Ishikawa (cell line): ENCODE data around the gene SPX.
A peak's percentile ranks its signal among the peaks of the same experiment; 100 is the strongest.

Source experiments
- CEBPB ChIP-seq: IDR thresholded peaks from 2 replicates; pipeline ENCODE4 v1.6.1; 2012
- CREB1 ChIP-seq: IDR thresholded peaks from 2 replicates; pipeline ENCODE4 v1.6.1; 2012; ENCODE audit warnings: low read depth
- EGR1 ChIP-seq: IDR thresholded peaks from 2 replicates; pipeline ENCODE4 v1.6.1; 2012
- EP300 ChIP-seq: IDR thresholded peaks from 2 replicates; pipeline ENCODE4 v1.6.1; 2012; ENCODE audit warnings: borderline replicate concordance
- FOXM1 ChIP-seq: IDR thresholded peaks from 2 replicates; pipeline ENCODE4 v1.6.1; 2012; ENCODE audit warnings: low read depth, borderline replicate concordance
- MAX ChIP-seq: IDR thresholded peaks from 2 replicates; pipeline ENCODE4 v1.6.1; 2012
- NFIC ChIP-seq: IDR thresholded peaks from 2 replicates; pipeline ENCODE4 v1.6.1; 2012
- RAD21 ChIP-seq: IDR thresholded peaks from 2 replicates; pipeline ENCODE4 v1.6.1; 2012; ENCODE audit warnings: low read depth
- TAF1 ChIP-seq: IDR thresholded peaks from 2 replicates; pipeline ENCODE4 v1.6.1; 2012; ENCODE audit warnings: low read depth, mild to moderate bottlenecking
- TEAD4 ChIP-seq: IDR thresholded peaks from 2 replicates; pipeline ENCODE4 v1.6.1; 2012
- YY1 ChIP-seq: IDR thresholded peaks from 2 replicates; pipeline ENCODE4 v1.6.1; 2012; ENCODE audit warnings: low read depth
- TF ChIP-seq, protein P1 (sequence below): IDR thresholded peaks from 2 replicates; pipeline ENCODE4 v1.6.1; 2012; ENCODE audit warnings: low read depth, mild to moderate bottlenecking

DNA sequence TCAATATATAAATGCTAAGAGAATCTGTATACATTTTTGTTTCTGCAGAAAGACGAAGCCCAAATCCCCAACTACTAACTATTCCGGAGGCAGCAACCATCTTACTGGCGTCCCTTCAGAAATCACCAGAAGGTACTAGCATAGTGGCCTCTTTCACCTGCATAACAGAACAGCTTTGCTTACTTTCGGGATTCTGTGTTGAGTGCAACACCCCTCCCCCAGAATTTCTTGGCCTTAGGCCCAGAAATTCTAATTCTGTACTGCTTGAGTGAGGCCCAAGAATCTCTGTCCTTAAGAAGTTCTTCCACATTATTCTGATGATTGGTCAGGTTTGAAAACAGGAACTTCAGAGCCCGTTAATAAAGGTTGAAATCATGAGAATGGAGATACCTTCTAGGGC is 2.9 kb downstream of the SPX start:
- TF ChIP-seq EGR1 (no peak), CEBPB (no peak), FOXM1 (0 out of 2 replicates have a peak, but pooled peaks have one; percentile 28), RAD21 (no peak), NFIC (peak; percentile 92), TAF1 (no peak), CREB1 (no peak), MAX (no peak), YY1 (no peak), TEAD4 (peak; percentile 66), EP300 (0 out of 2 replicates have a peak, but pooled peaks have one; percentile 31)
- TF ChIP-seq, protein P1, sequence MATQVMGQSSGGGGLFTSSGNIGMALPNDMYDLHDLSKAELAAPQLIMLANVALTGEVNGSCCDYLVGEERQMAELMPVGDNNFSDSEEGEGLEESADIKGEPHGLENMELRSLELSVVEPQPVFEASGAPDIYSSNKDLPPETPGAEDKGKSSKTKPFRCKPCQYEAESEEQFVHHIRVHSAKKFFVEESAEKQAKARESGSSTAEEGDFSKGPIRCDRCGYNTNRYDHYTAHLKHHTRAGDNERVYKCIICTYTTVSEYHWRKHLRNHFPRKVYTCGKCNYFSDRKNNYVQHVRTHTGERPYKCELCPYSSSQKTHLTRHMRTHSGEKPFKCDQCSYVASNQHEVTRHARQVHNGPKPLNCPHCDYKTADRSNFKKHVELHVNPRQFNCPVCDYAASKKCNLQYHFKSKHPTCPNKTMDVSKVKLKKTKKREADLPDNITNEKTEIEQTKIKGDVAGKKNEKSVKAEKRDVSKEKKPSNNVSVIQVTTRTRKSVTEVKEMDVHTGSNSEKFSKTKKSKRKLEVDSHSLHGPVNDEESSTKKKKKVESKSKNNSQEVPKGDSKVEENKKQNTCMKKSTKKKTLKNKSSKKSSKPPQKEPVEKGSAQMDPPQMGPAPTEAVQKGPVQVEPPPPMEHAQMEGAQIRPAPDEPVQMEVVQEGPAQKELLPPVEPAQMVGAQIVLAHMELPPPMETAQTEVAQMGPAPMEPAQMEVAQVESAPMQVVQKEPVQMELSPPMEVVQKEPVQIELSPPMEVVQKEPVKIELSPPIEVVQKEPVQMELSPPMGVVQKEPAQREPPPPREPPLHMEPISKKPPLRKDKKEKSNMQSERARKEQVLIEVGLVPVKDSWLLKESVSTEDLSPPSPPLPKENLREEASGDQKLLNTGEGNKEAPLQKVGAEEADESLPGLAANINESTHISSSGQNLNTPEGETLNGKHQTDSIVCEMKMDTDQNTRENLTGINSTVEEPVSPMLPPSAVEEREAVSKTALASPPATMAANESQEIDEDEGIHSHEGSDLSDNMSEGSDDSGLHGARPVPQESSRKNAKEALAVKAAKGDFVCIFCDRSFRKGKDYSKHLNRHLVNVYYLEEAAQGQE, result no peak
